SK-N-SH treated with all-trans-retinoic acid at 6 μM for 48 hours (cell line): ENCODE results near the gene APRT.

Experiments
- ATAC-seq: fragments of 200-7000 bp; cut with Tn5 transposase; 3 replicates; pipeline ENCODE4 v1.9.1; 2020; ENCODE audit warnings: mild to moderate bottlenecking, moderate library complexity
- ARNTL ChIP-seq: fragments of 450-650 bp; formaldehyde crosslinking; IDR thresholded peaks from 2 replicates; pipeline ENCODE4 v1.5.0; 2020; ENCODE audit warnings: low read depth, mild to moderate bottlenecking, moderate library complexity, borderline replicate concordance
- CSDC2 ChIP-seq: fragments of 250-450 bp; sonication (Bioruptor Pico); IDR thresholded peaks from 2 replicates; pipeline ENCODE4 v1.5.0; 2020; ENCODE audit warnings: mild to moderate bottlenecking, moderate library complexity
- ESRRG ChIP-seq: fragments of 250-450 bp; sonication (Bioruptor Pico); IDR thresholded peaks from 2 replicates; pipeline ENCODE4 v1.6.1; 2021; ENCODE audit warnings: mild to moderate bottlenecking
- GLIS3 ChIP-seq: fragments of 250-450 bp; sonication (Bioruptor Pico); IDR thresholded peaks from 2 replicates; pipeline ENCODE4 v1.5.0; 2020; ENCODE audit warnings: mild to moderate bottlenecking, moderate library complexity
- OSR1 ChIP-seq: fragments of 250-450 bp; sonication (Bioruptor Pico); IDR thresholded peaks from 2 replicates; pipeline ENCODE4 v1.8.0; 2022; ENCODE audit warnings: moderate library complexity, mild to moderate bottlenecking, inconsistent platforms
- TCF4 ChIP-seq: fragments of 250-450 bp; sonication (Bioruptor Pico); IDR thresholded peaks from 2 replicates; pipeline ENCODE4 v1.8.0; 2021; ENCODE audit warnings: mild to moderate bottlenecking, moderate library complexity, borderline replicate concordance
- TOX ChIP-seq: fragments of 250-450 bp; sonication (Bioruptor Pico); IDR thresholded peaks from 2 replicates; pipeline ENCODE4 v1.8.0; 2021; ENCODE audit warnings: mild to moderate bottlenecking, moderate library complexity, borderline replicate concordance
- ZC3H10 ChIP-seq: fragments of 250-450 bp; sonication (Bioruptor Pico); IDR thresholded peaks from 2 replicates; pipeline ENCODE4 v1.5.1; 2021; ENCODE audit warnings: mild to moderate bottlenecking, moderate library complexity
- ZFP30 ChIP-seq: fragments of 450-650 bp; formaldehyde crosslinking; IDR thresholded peaks from 2 replicates; pipeline ENCODE4 v1.5.0; 2022; ENCODE audit warnings: mild to moderate bottlenecking, moderate library complexity
- ZNF565 ChIP-seq: fragments of 450-650 bp; formaldehyde crosslinking; conservative IDR thresholded peaks from 2 replicates; pipeline ENCODE4 v1.5.0; 2020; ENCODE audit warnings: low read depth, mild to moderate bottlenecking, moderate library complexity
- ZNF70 ChIP-seq: fragments of 450-650 bp; formaldehyde crosslinking; IDR thresholded peaks from 2 replicates; pipeline ENCODE4 v1.5.0; 2020; ENCODE audit warnings: mild to moderate bottlenecking, moderate library complexity
- ZNF8 ChIP-seq: fragments of 450-650 bp; formaldehyde crosslinking; IDR thresholded peaks from 2 replicates; pipeline ENCODE4 v1.5.0; 2020; ENCODE audit warnings: mild to moderate bottlenecking, moderate library complexity
- TF ChIP-seq, protein P1 (sequence below): fragments of 250-450 bp; sonication (Bioruptor Pico); IDR thresholded peaks from 2 replicates; pipeline ENCODE4 v1.8.0; 2021; ENCODE audit warnings: low read depth, mild to moderate bottlenecking, moderate library complexity, borderline replicate concordance
- TF ChIP-seq, protein P2 (sequence below): fragments of 250-450 bp; sonication (Bioruptor Pico); IDR thresholded peaks from 2 replicates; pipeline ENCODE4 v1.5.1; 2020; ENCODE audit warnings: low read depth, mild to moderate bottlenecking, moderate library complexity
- TF ChIP-seq, protein P3 (sequence below): fragments of 250-450 bp; sonication (Bioruptor Pico); IDR thresholded peaks from 2 replicates; pipeline ENCODE4 v1.5.0; 2020; ENCODE audit warnings: mild to moderate bottlenecking, moderate library complexity
- TF ChIP-seq, protein P4 (sequence below): fragments of 250-450 bp; sonication (Bioruptor Pico); IDR thresholded peaks from 2 replicates; pipeline ENCODE4 v1.8.0; 2020; ENCODE audit warnings: mild to moderate bottlenecking, moderate library complexity, borderline replicate concordance

APRT gene

DNA sequence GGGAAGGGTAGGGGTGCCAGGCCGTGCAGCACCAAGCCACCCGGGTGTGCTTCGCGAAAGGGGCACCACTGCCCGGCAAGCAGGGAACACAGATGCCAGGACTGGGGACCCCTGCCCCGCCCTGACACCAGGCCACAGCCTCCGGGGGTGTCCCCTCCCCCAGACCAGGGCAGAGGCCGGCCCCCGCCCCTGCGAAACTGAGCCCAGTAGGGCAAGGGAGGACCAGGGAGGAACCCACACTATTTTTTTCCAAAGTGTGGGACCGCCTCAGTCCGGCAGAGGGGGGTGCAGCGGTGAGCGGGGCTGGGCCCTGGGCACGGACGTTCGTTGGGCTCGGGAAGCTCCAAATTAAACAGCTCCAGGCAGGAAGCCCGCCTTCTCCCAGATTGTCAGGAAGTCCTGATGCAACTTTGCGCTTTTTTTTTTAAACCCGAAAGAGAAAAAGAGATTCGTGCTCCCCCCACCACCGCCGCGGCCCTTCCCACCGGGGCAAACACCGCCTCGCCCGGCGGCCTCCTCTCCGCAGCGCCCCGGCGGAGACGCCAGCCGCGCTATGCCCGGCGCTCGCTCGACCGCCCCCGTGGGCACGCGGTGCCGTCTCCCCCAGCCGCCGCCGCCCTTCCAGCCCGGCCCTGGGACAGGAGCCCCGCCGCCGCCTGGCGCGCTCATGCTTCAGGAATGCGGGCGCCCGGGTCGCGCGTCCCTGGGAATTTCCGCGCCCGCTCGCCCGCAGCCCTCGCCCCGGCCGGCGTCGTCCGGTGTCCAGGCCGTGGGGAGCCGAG is 27.5 kb downstream of the APRT start:
- TF ChIP-seq TCF4 (CRISPR knock-in tag) = no peak
- TF ChIP-seq TOX (CRISPR knock-in tag) = no peak
- no peak for TF ChIP-seq CSDC2 (CRISPR knock-in tag)
- no peak for TF ChIP-seq ZNF565 (CRISPR knock-in tag)
- TF ChIP-seq GLIS3 = no peak
- TF ChIP-seq, protein P1, sequence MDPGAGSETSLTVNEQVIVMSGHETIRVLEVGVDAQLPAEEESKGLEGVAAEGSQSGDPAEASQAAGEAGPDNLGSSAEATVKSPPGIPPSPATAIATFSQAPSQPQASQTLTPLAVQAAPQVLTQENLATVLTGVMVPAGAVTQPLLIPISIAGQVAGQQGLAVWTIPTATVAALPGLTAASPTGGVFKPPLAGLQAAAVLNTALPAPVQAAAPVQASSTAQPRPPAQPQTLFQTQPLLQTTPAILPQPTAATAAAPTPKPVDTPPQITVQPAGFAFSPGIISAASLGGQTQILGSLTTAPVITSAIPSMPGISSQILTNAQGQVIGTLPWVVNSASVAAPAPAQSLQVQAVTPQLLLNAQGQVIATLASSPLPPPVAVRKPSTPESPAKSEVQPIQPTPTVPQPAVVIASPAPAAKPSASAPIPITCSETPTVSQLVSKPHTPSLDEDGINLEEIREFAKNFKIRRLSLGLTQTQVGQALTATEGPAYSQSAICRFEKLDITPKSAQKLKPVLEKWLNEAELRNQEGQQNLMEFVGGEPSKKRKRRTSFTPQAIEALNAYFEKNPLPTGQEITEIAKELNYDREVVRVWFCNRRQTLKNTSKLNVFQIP = no peak
- TF ChIP-seq, protein P2, sequence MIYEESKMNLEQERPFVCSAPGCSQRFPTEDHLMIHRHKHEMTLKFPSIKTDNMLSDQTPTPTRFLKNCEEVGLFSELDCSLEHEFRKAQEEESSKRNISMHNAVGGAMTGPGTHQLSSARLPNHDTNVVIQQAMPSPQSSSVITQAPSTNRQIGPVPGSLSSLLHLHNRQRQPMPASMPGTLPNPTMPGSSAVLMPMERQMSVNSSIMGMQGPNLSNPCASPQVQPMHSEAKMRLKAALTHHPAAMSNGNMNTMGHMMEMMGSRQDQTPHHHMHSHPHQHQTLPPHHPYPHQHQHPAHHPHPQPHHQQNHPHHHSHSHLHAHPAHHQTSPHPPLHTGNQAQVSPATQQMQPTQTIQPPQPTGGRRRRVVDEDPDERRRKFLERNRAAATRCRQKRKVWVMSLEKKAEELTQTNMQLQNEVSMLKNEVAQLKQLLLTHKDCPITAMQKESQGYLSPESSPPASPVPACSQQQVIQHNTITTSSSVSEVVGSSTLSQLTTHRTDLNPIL = no peak
- no peak for TF ChIP-seq ZNF8 (CRISPR knock-in tag)
- no peak for TF ChIP-seq ZC3H10 (CRISPR knock-in tag)
- TF ChIP-seq, protein P3, sequence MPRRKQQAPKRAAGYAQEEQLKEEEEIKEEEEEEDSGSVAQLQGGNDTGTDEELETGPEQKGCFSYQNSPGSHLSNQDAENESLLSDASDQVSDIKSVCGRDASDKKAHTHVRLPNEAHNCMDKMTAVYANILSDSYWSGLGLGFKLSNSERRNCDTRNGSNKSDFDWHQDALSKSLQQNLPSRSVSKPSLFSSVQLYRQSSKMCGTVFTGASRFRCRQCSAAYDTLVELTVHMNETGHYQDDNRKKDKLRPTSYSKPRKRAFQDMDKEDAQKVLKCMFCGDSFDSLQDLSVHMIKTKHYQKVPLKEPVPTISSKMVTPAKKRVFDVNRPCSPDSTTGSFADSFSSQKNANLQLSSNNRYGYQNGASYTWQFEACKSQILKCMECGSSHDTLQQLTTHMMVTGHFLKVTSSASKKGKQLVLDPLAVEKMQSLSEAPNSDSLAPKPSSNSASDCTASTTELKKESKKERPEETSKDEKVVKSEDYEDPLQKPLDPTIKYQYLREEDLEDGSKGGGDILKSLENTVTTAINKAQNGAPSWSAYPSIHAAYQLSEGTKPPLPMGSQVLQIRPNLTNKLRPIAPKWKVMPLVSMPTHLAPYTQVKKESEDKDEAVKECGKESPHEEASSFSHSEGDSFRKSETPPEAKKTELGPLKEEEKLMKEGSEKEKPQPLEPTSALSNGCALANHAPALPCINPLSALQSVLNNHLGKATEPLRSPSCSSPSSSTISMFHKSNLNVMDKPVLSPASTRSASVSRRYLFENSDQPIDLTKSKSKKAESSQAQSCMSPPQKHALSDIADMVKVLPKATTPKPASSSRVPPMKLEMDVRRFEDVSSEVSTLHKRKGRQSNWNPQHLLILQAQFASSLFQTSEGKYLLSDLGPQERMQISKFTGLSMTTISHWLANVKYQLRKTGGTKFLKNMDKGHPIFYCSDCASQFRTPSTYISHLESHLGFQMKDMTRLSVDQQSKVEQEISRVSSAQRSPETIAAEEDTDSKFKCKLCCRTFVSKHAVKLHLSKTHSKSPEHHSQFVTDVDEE (CRISPR knock-in tag) = no peak
- TF ChIP-seq ZNF70 (CRISPR knock-in tag) = no peak
- TF ChIP-seq ESRRG (CRISPR knock-in tag) = no peak
- TF ChIP-seq ARNTL (CRISPR knock-in tag) = no peak
- ATAC-seq = peak; percentile 64

DNA sequence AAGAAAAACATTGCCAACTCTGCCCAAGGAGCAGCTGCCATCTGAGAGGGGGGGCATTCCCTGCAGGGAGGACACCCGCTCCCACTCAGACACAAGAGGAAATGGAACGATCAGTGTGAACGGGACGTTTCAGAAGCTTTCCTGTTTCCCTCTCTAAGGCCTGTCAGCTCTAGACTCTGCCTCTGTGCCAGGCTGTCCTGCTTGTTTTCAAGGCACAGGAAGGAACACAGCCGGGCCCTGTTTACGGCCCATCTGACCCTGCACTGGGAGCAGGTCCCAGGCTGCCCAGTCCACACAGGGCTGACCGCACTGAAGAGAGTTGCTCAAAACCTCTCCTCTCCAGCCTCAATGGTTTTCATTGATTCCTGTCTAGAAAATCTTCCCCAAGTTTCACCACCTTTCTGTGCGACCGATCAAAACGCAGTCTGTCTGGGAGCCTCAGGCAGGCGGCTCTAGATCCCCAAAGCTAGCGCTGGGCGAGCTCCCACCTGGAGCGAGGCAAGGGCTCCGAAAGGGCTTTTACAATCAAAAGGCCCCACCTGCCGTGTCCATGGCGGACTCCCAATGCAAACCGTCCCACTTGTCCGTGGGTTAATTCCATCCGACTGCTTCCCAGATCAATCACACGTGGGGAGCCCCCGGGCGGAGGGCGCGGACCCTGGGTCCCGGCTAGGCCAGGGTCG is 28.2 kb downstream of the APRT start:
- no peak for TF ChIP-seq TOX (CRISPR knock-in tag)
- no peak for TF ChIP-seq ZFP30 (CRISPR knock-in tag)
- peak; percentile 45 for ATAC-seq

DNA sequence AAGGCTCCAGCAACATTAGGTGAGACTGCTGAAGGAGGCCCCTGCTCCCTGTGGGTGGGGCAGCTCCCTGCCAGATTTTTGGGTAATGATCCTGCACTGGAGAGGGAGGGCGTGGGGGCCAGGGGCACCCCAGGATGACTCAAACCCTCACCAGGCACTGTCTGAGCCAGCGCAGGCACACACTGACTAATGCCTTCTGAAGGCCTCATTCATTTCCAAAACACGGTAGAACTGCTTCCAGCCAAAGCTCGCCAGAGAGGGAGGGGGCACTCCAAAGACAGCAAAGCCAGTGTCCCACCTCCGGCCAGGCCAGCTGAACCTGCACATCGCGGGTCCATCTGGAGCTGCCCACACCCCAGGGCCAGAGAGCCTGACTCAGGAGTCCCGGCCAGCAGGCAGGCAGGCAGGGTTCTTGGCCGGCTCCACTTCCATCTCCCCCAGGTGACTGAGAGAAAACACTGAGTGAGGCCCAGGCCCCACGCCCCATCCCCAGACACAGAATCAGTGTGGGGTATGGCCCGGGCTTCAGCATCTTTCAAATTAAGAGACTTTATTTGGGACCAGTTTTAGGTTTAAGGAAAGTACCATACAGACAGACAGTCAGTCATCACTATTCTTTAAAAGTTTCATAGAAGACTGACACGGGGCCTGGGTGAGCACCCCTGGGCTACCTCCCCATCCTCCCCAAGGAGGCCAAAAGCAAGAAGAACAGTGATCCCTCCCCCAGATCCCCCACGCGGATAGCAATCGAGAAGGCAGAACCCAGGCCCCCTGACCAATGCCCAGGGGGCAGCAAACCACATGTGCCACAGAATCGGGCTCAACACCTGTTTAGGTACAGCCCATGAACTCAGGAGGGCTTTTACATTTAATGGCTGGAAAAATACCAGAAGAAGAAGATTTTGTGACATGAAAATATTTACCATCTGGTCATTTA is 29.0 kb downstream of the APRT start:
- no peak for TF ChIP-seq ZC3H10 (CRISPR knock-in tag)
- TF ChIP-seq, protein P4, sequence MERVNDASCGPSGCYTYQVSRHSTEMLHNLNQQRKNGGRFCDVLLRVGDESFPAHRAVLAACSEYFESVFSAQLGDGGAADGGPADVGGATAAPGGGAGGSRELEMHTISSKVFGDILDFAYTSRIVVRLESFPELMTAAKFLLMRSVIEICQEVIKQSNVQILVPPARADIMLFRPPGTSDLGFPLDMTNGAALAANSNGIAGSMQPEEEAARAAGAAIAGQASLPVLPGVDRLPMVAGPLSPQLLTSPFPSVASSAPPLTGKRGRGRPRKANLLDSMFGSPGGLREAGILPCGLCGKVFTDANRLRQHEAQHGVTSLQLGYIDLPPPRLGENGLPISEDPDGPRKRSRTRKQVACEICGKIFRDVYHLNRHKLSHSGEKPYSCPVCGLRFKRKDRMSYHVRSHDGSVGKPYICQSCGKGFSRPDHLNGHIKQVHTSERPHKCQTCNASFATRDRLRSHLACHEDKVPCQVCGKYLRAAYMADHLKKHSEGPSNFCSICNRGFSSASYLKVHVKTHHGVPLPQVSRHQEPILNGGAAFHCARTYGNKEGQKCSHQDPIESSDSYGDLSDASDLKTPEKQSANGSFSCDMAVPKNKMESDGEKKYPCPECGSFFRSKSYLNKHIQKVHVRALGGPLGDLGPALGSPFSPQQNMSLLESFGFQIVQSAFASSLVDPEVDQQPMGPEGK (CRISPR knock-in tag) = peak; percentile 49; the same call in 1 of the 2 replicates
- ATAC-seq = peak; percentile 58

DNA sequence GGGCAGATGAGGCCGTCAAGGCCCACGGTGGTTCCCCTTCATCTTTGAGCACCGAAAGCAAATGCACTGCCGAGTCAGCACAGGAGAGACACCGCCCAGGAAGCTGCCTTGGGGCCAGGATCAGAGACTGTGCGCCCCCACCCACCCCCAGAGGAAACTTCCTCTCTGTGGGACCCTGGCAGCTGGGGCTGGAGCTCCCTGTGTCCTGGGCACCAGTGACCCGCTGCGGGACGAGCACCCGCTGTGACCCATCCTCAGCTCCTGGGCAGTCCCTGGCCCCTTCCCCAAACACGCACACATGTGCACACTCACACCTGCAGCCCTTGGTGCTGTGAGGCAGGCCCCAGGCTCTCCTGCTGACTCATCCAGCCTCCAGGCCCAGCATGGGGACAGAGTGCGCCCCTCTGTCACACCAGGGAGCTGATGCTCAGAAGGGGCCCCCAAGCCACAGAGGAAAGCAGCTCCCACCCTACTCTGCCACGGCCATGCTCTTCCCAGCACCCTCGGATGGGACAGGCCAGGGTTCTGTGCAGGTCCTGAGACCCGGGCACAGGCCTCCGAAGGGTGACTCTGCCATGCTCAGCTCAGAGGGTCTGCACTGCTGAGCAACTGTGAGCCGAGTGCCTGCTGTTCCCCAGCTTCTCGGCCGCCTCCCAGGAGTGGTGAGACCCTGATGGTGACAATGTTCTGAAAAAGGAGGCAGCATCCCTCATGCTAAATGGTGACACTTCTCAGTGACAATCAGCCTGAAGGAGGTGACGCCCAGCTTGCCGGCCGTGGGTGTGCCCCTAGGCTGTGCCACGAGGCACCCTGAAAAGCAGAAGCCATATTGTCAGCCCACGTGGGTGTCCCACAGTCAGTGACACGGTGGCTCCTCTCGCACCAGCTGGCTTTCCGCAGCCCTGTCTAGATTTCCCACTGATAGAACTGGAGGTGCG is 30.3 kb downstream of the APRT start:
- no peak for ATAC-seq
- TF ChIP-seq, protein P4 (CRISPR knock-in tag) = no peak
- TF ChIP-seq, protein P2 = no peak
- TF ChIP-seq OSR1 (no peak), ZNF70 (CRISPR knock-in tag) (no peak), TCF4 (CRISPR knock-in tag) (no peak)
